GM23338 (cell line): Measurements from ENCODE around the gene RIPPLY2. TPM values are rescaled to one million over a fixed set of nuclear protein-coding genes. Genes with fewer than 3 reads are reported as not detected.

Source experiments
- ATAC-seq: fragments of 200-7000 bp; cut with Tn5 transposase; 3 replicates; pipeline ENCODE4 v1.9.1; 2020
- DNase-seq: peaks from one replicate; pipeline ENCODE4 v3.0.0-alpha.2; 2015; ENCODE audit warnings: low spot score
- H2AFZ ChIP-seq: fragments of 200-600 bp; sonication (generic); 2 replicates; pipeline ENCODE4 v1.8.0; 2016; ENCODE audit warnings: antibody characterized with exemption, mild to moderate bottlenecking, moderate library complexity
- H3F3A ChIP-seq: fragments of 200-600 bp; sonication (generic); replicated peaks from 2 replicates; pipeline ENCODE4 v1.8.0; 2017; ENCODE audit warnings: antibody characterized with exemption, mixed run types, low read depth
- H3K27ac ChIP-seq: fragments of 200-600 bp; sonication (generic); 2 replicates; pipeline ENCODE4 v1.6.1; 2016; ENCODE audit warnings: low read depth
- H3K27me3 ChIP-seq: fragments of 200-600 bp; sonication (generic); 2 replicates; pipeline ENCODE4 v1.8.0; 2016; ENCODE audit warnings: mild to moderate bottlenecking, mixed run types, moderate library complexity; ENCODE audit not compliant: insufficient read depth
- H3K36me3 ChIP-seq: fragments of 200-600 bp; sonication (generic); 2 replicates; pipeline ENCODE4 v1.8.0; 2016; ENCODE audit warnings: mild to moderate bottlenecking; ENCODE audit not compliant: insufficient read depth
- H3K4me1 ChIP-seq: fragments of 200-600 bp; sonication (generic); 2 replicates; pipeline ENCODE4 v1.8.0; 2016; ENCODE audit warnings: mild to moderate bottlenecking, moderate library complexity; ENCODE audit not compliant: insufficient read depth
- H3K4me2 ChIP-seq: fragments of 200-600 bp; sonication (generic); 2 replicates; pipeline ENCODE4 v1.7.1; 2017; ENCODE audit warnings: mixed run types
- H3K4me3 ChIP-seq: fragments of 200-600 bp; sonication (generic); 2 replicates; pipeline ENCODE4 v1.6.1; 2016; ENCODE audit warnings: mixed run types
- H3K79me2 ChIP-seq: fragments of 200-600 bp; sonication (generic); replicated peaks from 2 replicates; pipeline ENCODE4 v1.8.0; 2017; ENCODE audit warnings: mild to moderate bottlenecking; ENCODE audit not compliant: insufficient read depth
- H3K9me2 ChIP-seq: fragments of 200-600 bp; sonication (generic); 2 replicates; pipeline ENCODE4 v1.8.0; 2017; ENCODE audit not compliant: insufficient read depth
- H4K20me1 ChIP-seq: fragments of 200-600 bp; sonication (generic); replicated peaks from 2 replicates; pipeline ENCODE4 v1.8.0; 2017; ENCODE audit warnings: mild to moderate bottlenecking; ENCODE audit not compliant: insufficient read depth
- H3K27ac Mint-ChIP-seq: 2 replicates; pipeline ENCODE4 v1.8.0; 2020; ENCODE audit warnings: inconsistent platforms, mild to moderate bottlenecking, moderate library complexity, mixed read lengths
- H3K27me3 Mint-ChIP-seq: 3 replicates; pipeline ENCODE4 v1.8.0; 2022; ENCODE audit warnings: low read depth, mild to moderate bottlenecking, moderate library complexity, mixed read lengths, inconsistent platforms; ENCODE audit not compliant: insufficient read depth, poor library complexity
- H3K36me3 Mint-ChIP-seq: 3 replicates; pipeline ENCODE4 v1.8.0; 2021; ENCODE audit warnings: low read depth, mild to moderate bottlenecking, inconsistent platforms, moderate library complexity, mixed read lengths
- H3K4me1 Mint-ChIP-seq: 3 replicates; pipeline ENCODE4 v1.8.0; 2020; ENCODE audit warnings: mild to moderate bottlenecking, inconsistent platforms, mixed read lengths
- H3K4me3 Mint-ChIP-seq: 3 replicates; pipeline ENCODE4 v1.8.0; 2021; ENCODE audit warnings: moderate library complexity, mild to moderate bottlenecking, inconsistent platforms, mixed read lengths
- H3K9me3 Mint-ChIP-seq: 3 replicates; pipeline ENCODE4 v1.8.0; 2020; ENCODE audit warnings: moderate library complexity, mild to moderate bottlenecking, inconsistent platforms, mixed read lengths
- CREB1 ChIP-seq: fragments of 250-450 bp; sonication (Bioruptor Pico); IDR thresholded peaks from 2 replicates; pipeline ENCODE4 v1.5.0; 2020; ENCODE audit warnings: low read depth, mild to moderate bottlenecking, moderate library complexity
- ETS1 ChIP-seq: IDR thresholded peaks from 2 replicates; pipeline ENCODE4 v1.6.1; 2016; ENCODE audit warnings: antibody characterized with exemption
- EZH2 ChIP-seq: fragments of 200-600 bp; sonication (generic); IDR thresholded peaks from one replicate; pipeline ENCODE4 v1.8.0; 2017; ENCODE audit warnings: antibody characterized with exemption, mild to moderate bottlenecking, low read depth; ENCODE audit not compliant: unreplicated experiment
- JUNB ChIP-seq: IDR thresholded peaks from one replicate; pipeline ENCODE4 v1.6.1; 2016; ENCODE audit warnings: antibody characterized with exemption; ENCODE audit not compliant: unreplicated experiment
- NANOG ChIP-seq: IDR thresholded peaks from 2 replicates; pipeline ENCODE4 v1.6.1; 2016; ENCODE audit warnings: antibody characterized with exemption, borderline replicate concordance
- REST ChIP-seq: IDR thresholded peaks from one replicate; pipeline ENCODE4 v1.6.1; 2018; ENCODE audit warnings: antibody characterized with exemption; ENCODE audit not compliant: unreplicated experiment
- STAT1 ChIP-seq: IDR thresholded peaks from one replicate; pipeline ENCODE4 v1.6.1; 2016; ENCODE audit warnings: antibody characterized with exemption; ENCODE audit not compliant: unreplicated experiment
- ZNF331 ChIP-seq: fragments of 250-450 bp; sonication (Bioruptor Pico); IDR thresholded peaks from 2 replicates; pipeline ENCODE4 v1.5.0; 2020; ENCODE audit warnings: low read depth, mild to moderate bottlenecking, moderate library complexity
- polyA plus RNA-seq: library from polyadenylated mRNA; unstranded; fragments of >200 nt; fragmentation: Nextera tagmentation; extraction: Ambion mirVana; gene quantifications from 2 replicates; pipeline ENCODE4 v1.2.1, GENCODE V29; 2016
- total RNA-seq: library from RNA; depleted of rRNA; stranded (reverse); fragments of >200 nt; shearing (Covaris generic); gene quantifications from 2 replicates; pipeline ENCODE4 v1.2.3, GENCODE V29; 2014

The RIPPLY2 gene
- total and polyA plus RNA-seq, 2 experiments from 2014 or later = 3.4 to 4.0 TPM

- no peak for TF ChIP-seq REST
These were observed 15.5 kb downstream of the RIPPLY2 start (continued) for GRCh38 chr6:83868639-83869038.

GRCh38 chr6:83870649-83871048, 17.5 kb downstream of the RIPPLY2 start:
- TF ChIP-seq STAT1 (no peak), JUNB (no peak), ETS1 (no peak), ZNF331 (CRISPR knock-in tag) (no peak), NANOG (no peak)
- DNase-seq = no peak
- Histone ChIP-seq H3K4me3 (no peak overlapping the region), H3K36me3 (peaks cover 9% of the 10 kb centered on the region; the same call in 1 of the 2 replicates), H3K4me2 (no peak overlapping the region), H3K9me2 (no peaks in the 10 kb centered on the region), H3F3A (no peaks in the 10 kb centered on the region), H4K20me1 (no peaks in the 10 kb centered on the region), H3K79me2 (peaks cover 21% of the 10 kb centered on the region), H2AFZ (no peak overlapping the region), H3K27me3 (no peaks in the 10 kb centered on the region), H3K4me1 (no peaks in the 10 kb centered on the region), H3K27ac (no peak overlapping the region)
- Mint-ChIP-seq H3K27ac (no peak overlapping the region), H3K4me1 (peaks cover 4% of the 10 kb centered on the region; the same call in 1 of the 3 replicates), H3K4me3 (no peak overlapping the region), H3K9me3 (peaks cover 21% of the 10 kb centered on the region), H3K36me3 (peaks cover 34% of the 10 kb centered on the region), H3K27me3 (peaks cover 1% of the 10 kb centered on the region)
- no peak for ATAC-seq

GRCh38 chr6:83872386-83873118, 19.4 kb downstream of the RIPPLY2 start:
- H2AFZ ChIP-seq = no peak overlapping the region
- no peak overlapping the region for H3K4me3 ChIP-seq
- peaks cover 6% of the 10 kb centered on the region; the same call in 1 of the 2 replicates for H3K4me1 ChIP-seq
- H3K36me3 ChIP-seq = peaks cover 6% of the 10 kb centered on the region; the same call in 1 of the 2 replicates
- H3K9me3 Mint-ChIP-seq = peaks cover 11% of the 10 kb centered on the region
- no peak overlapping the region for H3K27ac Mint-ChIP-seq
- no peak overlapping the region for H3K27ac ChIP-seq
- H3K9me2 ChIP-seq = no peaks in the 10 kb centered on the region
- H4K20me1 ChIP-seq = no peaks in the 10 kb centered on the region
- peaks cover 15% of the 10 kb centered on the region for H3K36me3 Mint-ChIP-seq
- TF ChIP-seq JUNB (no peak), STAT1 (no peak), EZH2 (no peak), CREB1 (no peak), REST (no peak)
- peaks cover 9% of the 10 kb centered on the region; the same call in 2 of the 3 replicates for H3K4me1 Mint-ChIP-seq
- ATAC-seq (no peak), DNase-seq (no peak)
- peaks cover 1% of the 10 kb centered on the region for H3K27me3 Mint-ChIP-seq
- no peak overlapping the region for H3K4me3 Mint-ChIP-seq
- H3K4me2 ChIP-seq = no peak overlapping the region
- H3F3A ChIP-seq = no peaks in the 10 kb centered on the region
- peaks cover 25% of the 10 kb centered on the region for H3K79me2 ChIP-seq
- no peaks in the 10 kb centered on the region for H3K27me3 ChIP-seq
